Effector CD8-positive, alpha-beta T cell (primary cell): ENCODE results near the gene LY6G6F.
A peak's percentile ranks its signal among the peaks of the same experiment; 100 is the strongest.

Experiments
- DNase-seq: peaks from one replicate; lab custom pipeline; 2025; lab: John Stamatoyannopoulos, UW
- total RNA-seq, 4 experiments: gene quantifications; one replicate each; lab custom pipeline; 2026; lab: John Stamatoyannopoulos, UW

Gene LY6G6F, protein sequence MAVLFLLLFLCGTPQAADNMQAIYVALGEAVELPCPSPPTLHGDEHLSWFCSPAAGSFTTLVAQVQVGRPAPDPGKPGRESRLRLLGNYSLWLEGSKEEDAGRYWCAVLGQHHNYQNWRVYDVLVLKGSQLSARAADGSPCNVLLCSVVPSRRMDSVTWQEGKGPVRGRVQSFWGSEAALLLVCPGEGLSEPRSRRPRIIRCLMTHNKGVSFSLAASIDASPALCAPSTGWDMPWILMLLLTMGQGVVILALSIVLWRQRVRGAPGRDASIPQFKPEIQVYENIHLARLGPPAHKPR
- total RNA-seq = 0 reads per million in 4 experiments

GRCh38 chr6:31706599-31706998, at the start of gene LY6G6F:
TSS of gene LY6G6F (plus strand) at chr6:31706866. CDS start at chr6:31706907, 41 bp downstream.
- DNase-seq = no peak

- DNase-seq = no peak
Measured at GRCh38 chr6:31657406-31658157, 49.1 kb upstream of the LY6G6F start.

- DNase-seq = no peak
Measured at GRCh38 chr6:31658158-31658688, 48.4 kb upstream of the LY6G6F start.

DNA sequence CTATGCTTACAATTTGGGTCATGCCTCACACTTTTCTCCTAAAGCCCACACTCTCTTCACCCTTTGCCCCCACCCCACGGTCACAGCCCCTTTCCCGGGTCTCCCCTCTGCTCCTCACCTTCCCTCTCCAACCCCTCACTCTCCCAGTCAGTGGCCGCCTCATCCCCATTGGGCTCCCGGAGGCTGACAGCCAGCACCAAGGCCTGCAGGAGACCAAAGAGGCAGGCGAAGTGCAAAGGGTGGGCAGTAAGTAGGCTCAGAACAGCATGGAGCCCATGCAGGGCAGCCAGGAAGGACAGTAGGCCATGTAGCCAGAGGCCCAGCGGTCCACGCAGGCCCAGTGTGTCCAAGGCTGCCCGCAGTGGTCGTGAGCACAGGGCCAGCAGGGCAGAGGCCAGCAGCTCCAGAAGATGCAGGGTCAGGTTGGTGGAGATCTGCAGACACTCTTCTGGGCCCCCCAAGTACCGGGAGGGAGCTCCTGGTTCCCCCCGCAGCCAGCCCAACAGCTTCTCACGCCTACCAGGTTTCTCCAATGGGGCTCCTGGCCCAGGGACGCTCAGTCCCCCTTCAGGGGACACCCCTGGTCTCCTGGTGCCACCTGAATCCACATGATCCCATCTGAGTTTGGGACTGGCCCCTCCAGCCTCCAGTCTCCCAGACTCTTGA, 47.5 kb upstream of the LY6G6F start:
- no peak for DNase-seq

DNA sequence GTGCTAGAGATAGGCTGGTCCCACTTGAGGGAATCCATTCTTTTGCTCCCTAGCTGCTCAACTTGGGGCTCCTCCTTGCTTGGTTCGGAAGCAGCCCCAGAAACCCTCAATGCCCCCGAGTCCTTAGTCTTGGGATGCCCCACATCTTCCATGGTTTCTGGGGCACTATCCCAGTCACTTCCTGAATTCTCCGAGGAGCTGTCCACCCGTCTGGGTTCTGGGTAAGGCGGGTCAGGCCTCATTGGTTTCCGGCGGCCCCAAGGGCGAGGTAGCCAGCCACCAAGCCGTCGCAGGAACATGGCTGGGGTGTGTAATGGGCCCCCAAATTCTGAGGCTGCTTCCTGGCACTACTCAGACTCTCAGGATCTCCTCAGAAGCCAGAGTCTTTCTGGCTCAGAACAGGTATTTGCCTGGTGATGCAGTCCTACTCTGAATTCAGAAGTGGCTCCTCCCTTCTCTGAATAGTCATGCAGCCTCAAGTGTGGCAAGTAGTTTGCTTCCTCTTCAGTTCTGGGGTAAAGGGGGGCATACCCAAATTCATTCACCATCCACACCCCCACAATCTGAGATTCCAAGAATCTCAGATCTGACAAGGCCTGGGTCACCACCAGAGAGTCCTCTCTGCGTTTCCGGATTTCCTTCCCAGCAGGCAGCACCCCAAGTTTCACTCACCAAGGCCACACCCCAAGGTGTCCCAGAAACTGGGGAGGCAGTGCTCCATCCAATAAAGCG, 46.9 kb upstream of the LY6G6F start:
- no peak for DNase-seq

DNA sequence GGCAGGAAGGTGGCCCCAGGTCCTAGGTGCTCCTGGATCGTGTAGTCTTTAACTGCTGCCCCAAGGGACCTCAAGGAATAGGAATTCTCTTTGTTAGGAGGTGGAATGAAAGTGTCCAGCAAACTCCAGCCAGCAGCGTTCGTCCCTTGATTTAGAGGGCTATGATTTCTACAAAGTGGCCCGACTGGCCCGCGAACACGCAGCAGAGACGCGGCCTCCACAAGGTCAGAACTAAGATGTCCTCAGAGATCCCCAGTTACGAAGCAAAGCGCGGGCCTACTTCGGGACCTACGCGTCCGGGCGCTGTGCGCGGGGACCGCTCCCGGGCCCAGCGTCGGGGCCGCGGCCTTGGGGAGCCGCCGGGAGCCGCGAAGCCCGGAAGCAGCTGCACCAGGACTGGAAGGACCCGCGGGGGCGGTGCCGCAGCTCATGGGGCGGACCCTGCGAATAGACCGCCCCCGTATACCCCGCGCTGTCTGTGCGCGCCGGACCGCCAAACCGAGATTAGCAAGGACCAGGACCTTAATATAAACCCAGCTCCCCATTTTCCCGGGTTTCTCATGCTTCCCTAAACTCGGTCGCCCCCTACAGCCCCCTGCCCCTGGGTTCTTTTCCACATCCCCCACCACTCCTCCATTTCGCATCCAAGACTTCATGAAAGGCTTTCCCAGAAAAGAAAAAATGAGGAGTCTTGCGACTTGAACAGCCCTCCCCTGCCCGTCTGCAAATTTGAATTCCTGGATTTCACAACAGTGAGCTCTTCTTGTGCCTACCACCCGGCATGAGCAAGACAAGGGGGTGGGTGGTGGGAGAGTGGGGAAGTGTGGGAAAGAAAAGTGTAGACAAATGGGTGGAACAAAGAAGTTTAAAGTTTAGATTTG, 46.0 kb upstream of the LY6G6F start, which contains the start of gene C6orf47:
Gene C6orf47 (minus strand): TSS at position 398 of the 881 bp plus-strand sequence. CDS start 831 bp downstream, outside the sequence.
- peak; percentile 59 for DNase-seq

DNA sequence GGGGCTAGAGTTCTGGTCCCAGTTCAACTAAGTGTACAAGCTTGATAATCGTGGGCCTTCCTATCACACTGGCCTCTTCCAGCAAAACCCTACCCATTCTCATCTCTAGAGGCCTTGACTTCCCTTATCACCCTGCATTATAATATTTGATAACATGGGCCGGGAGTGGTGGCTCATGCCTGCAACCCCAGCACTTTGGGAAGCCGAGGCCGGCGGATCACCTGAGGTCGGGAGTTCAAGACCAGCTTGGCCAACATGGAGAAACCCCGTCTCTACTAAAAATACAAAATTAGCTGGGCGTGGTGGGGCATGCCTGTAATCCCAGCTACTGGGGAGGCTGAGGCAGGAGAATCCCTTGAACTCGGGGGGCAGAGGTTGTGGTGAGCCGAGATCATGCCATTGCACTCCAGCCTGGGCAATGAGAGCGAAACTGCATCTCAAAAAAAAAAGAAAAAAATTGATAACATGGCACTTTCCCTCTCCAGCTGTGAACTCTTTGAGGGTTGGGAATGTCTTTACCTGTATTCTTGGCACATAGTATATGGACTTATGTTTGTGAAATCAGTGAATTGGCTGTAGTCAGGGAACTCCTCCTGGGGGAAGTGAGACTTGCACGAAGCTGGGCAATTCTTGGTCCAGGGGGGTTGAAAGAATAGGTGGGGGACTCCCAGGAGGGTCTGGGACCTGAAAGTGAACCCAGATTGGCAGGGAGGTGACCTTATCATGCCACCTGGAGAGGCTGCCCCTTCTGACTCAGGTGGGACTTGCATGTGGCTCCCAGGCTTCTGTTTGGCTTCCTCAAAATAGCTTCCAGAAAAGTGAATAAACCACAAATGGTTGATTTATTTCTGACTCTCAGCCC, 45.2 kb upstream of the LY6G6F start:
- no peak for DNase-seq

- DNase-seq = no peak
Measured at GRCh38 chr6:31662124-31662723, 44.4 kb upstream of the LY6G6F start.

DNA sequence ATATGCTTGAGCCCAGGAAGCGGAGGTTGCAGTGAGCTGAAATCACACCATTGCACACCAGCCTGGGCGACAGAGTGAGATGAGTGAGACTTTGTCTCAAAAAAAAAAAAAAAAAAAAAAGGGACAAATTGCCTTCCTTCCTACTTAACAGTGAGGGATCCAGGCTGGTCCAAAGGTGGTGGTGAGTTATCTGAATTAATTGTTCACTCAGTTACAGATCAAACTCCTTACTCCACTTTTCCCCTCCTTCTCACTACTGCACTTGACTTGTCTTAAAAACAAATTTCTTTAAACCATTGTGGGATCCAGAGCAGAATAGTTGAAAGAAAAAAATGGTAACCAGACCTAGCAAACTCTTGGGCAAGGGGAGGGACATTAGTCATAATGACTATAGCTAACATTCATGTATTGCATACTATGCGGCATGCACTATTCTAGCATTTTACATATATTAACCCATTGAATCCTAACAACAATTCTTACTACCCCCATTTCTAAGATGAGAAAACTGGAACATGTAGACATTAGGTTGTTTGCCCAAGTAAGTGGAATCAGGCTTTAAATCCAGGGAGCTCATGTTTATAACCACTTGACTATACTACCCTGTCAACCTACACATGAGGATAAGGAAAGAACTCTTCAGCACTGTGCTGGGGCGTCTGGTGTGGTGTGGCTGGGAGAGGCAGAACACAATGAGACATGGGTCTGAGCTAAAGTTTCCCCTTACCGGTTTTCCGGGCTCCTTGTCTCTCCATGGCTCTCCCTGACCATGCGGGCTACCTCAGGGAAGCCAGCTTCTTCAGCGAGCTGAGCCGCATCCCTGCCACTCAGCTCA, 43.3 kb upstream of the LY6G6F start:
- DNase-seq = no peak

DNA sequence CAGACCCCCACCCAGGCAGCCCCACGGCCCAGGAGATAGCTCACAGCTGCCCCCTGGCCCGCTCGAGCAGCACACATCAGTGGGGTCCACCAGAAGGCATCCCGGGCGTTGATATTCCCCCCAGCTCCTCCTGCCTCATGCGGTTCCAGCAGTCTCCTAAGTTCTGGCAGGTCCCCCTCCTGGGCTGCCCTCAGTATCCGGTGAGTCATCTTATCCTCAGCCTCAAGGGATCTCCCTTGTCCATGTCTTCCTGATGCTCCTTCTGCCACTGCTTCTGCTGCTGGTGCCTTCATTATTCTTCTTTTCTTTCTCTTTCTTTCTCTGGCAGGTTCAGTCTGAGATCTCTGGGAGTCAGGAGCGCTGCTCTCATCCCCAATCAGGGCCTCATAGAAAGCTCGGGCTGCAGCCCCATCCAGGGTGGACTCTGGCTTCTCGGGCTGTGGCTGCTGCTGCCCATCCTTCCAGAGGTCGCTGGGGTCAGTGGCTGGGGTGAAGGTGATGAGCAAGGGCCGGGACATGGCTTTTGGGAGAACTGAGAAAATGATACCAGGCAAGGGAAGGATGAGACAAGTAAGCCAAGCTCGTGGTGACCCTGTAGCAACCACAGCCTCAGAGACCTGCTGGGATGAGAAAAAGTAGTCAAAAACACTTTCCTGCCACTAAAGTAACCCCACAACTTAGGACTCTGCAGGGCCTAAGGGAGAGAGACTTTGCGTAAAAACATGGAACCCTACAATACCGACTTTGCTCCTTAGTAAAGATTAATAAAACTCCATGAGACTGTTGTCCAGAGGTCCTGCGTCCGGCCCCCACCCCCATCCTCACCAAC, 42.5 kb upstream of the LY6G6F start:
- no peak for DNase-seq

GRCh38 chr6:31664790-31665500, 41.7 kb upstream of the LY6G6F start, which contains the start of gene GPANK1:
TSS of gene GPANK1 (minus strand) at chr6:31664997. CDS start at chr6:31664478, 519 bp downstream.
- DNase-seq = peak; percentile 82

GRCh38 chr6:31665501-31666336, 40.9 kb upstream of the LY6G6F start, which contains the start of gene CSNK2B:
TSS of gene CSNK2B (plus strand) at chr6:31666080. CDS start at chr6:31666832, 752 bp downstream.
- DNase-seq = peak; percentile 96

DNA sequence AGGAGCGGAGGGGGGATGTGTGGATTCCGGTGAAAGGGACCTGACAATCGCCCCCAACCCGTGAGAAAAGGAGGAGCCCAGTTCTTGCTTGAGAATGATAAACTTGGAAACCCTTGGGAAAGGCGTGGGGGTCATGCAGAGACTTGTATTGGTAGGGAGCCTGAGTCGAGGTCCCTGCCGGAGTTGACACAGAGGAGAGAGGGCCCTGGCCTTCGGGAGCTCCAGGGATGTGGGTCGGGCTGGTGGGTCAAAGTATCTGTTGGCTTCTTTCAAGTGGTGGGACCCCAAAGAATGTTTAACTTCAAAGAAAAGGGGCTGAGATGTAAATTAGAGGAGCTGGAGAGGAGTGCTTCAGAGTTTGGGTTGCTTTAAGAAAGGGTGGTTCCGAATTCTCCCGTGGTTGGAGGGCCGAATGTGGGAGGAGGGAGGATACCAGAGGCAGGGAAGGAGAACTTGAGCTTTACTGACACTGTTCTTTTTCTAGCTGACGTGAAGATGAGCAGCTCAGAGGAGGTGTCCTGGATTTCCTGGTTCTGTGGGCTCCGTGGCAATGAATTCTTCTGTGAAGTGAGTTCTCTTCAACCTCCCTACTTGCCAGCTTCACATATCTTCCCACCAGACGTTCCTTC, 40.2 kb upstream of the LY6G6F start:
- DNase-seq = no peak

- DNase-seq = no peak
Measured at GRCh38 chr6:31669676-31670075, 37.0 kb upstream of the LY6G6F start, which contains the start of gene LY6G5B. TSS of gene LY6G5B (plus strand) at chr6:31669976. CDS start at chr6:31670951, 975 bp downstream.
